M059J (cell line): ENCODE data around the gene CLRN1. TPM values are rescaled to one million over a fixed set of nuclear protein-coding genes. Genes with fewer than 3 reads are reported as not detected.
"Not testable (repeated sequence)": the region's sequence is repeated elsewhere in the genome, so short reads cannot be mapped to it uniquely, and the experiment has no call there.

ENCODE experiments used
- DNase-seq: peaks from one replicate; pipeline ENCODE4 v3.0.0-alpha.2; 2012; ENCODE audit warnings: low read depth
- total RNA-seq: library from RNA; depleted of rRNA; stranded (reverse); fragments of >200 nt; shearing (Covaris generic); gene quantifications from 2 replicates; pipeline ENCODE4 v1.2.3, GENCODE V29; 2014; rRNA removed

CLRN1 gene, protein sequence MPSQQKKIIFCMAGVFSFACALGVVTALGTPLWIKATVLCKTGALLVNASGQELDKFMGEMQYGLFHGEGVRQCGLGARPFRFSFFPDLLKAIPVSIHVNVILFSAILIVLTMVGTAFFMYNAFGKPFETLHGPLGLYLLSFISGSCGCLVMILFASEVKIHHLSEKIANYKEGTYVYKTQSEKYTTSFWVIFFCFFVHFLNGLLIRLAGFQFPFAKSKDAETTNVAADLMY
- total RNA-seq = not detected in 2 replicates

DNA sequence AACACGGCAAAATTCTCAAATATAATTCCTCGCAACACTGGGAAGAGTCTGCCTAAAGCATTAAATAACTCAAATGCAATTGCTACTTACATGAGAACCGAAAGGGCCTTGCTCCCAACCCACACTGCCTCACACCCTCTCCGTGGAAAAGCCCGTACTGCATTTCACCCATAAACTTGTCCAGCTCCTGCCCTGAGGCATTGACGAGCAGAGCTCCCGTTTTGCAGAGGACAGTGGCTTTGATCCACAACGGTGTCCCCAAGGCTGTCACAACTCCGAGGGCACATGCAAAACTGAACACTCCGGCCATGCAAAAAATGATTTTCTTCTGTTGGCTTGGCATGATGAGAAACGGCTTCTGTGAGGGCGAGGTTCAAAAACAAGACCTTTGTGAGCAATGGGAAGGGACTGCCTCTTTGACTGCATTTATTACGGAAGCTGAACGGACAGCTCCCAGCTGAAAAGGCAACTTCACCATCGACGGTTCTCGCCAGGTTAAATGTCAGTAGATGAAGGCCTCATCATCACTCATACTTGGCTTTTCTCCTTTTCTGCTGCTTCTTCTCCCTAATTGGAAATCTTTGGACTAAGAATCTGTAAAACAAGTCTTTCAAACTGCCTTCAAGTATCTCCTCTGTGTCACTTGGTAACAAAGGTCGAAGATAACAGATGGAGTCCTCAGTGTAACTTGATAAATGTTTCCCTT is at the start of gene CLRN1:
Gene CLRN1 (minus strand): TSS at position 362 of the 706 bp plus-strand sequence. CDS start 19 bp downstream, at position 343.
- DNase-seq = no peak

DNA sequence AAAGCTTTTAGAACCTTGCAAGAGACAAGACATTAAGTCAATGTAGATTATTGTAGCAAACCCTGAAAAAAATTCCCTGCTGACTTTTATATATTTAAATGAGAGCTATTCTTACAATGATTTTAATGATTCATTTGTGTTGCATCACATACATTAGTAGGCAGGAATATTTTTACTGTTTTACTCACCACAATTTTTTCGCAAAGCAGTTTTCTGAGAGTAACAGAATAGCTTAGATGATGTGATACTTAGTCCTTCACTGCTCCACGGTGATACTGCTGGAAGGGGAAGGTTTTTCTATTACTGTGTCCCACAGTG is 43.9 kb upstream of the CLRN1 start:
- DNase-seq = no peak

DNA sequence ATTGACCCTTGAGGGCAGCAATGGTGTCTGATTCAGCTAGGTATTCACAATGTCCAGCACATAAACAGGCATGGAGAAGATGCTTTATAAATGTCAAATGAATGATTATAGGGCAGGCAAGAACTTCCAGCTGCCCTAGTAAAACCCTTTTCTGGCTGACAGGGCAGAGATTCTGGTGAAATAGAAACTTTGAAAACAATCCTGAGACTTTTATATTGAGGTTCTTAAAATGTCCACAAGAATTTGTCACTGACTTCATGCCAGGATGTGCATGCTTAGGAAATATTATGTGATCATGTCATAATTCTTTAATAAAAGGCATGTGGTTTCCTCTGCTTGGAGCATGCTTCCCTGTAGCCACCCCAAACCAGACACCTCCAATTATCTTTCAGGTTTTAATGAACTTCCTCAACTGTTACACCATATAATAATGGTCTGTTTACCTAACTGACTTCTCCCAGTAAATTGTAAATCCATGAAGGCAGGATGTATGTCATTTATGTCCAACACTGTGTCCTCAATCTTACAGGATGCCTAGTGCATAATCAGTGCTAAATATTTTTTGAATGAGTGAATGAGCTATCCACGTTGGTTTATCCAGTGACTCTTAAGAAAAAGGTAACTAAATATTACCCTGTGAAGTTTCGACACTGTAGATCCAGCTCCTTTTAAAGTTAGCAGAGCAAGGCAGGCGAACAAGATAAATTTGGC is 43.4 kb upstream of the CLRN1 start:
- no peak for DNase-seq

GRCh38 chr3:151015181-151015580 is 42.7 kb upstream of the CLRN1 start:
- no peak for DNase-seq

DNA sequence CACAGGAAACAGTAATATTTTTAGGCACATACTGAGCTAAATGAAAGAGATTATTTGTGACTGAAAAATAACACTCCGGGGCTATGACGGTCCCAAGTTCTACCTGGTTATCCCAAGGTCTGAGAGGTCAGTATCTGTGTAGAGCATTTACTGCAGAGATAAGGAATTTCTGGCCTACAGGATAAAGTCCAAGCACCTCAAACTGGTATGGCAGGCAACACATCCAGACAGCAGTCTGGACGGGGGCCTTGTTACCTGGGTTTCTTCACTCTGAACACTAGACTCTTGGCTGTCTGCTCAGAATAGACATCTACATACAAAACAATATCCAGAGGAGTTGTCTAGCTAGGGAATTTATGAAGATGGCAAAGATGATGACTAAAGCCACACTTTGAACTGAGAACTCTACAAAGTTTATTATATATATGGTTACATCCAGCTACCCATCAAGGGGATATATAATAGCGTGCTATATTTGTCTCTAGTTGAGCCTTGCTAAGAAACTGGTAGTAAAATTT is 42.0 kb upstream of the CLRN1 start:
- no peak for DNase-seq

- no peak for DNase-seq
Observed at GRCh38 chr3:151012753-151013152, 40.2 kb upstream of the CLRN1 start.

DNA sequence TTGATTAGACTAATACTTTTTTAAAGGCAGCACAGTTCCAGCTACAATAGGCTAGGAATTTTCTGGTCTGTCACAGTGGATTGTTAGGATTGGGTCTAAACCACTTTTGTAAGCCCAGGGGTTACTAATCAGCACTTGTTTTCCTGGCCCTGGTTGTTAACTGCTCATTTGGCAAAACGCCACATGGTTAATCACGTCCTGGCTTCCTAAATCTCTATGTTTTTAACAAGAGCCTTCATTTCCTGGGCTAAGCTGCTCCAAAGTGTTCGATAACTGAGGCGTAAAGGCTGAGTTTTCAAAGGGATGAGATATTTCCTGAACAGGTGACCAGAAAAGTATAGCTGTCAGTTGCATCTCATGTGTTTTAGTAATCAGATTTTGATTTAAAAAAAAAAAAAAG is 38.9 kb upstream of the CLRN1 start:
- peak; percentile 67 for DNase-seq

DNA sequence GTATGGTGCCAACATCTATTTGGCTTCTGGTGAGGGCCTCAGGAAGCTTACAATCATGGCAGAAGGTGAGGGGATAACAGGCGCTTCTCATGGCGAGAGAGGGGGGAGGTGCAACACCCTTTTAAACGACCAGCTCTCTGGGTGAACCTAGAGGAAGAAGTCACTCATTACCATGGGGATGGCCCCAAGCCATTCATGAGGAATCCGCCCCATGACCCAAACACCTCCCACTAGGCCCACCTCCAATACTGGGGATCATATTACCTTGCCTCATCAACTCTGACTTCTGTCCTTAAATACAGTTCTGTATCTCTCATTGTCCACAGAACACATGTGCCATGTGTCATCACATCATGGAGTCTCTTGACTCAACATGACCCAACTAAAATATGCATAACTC is 37.5 kb upstream of the CLRN1 start:
- peak; percentile 3 for DNase-seq

GRCh38 chr3:151009430-151009829 is 36.9 kb upstream of the CLRN1 start:
- DNase-seq = no peak

GRCh38 chr3:151008699-151009098 is 36.2 kb upstream of the CLRN1 start:
- DNase-seq = peak; percentile 35

GRCh38 chr3:151003768-151004134 is 31.2 kb upstream of the CLRN1 start:
- DNase-seq = no peak

DNA sequence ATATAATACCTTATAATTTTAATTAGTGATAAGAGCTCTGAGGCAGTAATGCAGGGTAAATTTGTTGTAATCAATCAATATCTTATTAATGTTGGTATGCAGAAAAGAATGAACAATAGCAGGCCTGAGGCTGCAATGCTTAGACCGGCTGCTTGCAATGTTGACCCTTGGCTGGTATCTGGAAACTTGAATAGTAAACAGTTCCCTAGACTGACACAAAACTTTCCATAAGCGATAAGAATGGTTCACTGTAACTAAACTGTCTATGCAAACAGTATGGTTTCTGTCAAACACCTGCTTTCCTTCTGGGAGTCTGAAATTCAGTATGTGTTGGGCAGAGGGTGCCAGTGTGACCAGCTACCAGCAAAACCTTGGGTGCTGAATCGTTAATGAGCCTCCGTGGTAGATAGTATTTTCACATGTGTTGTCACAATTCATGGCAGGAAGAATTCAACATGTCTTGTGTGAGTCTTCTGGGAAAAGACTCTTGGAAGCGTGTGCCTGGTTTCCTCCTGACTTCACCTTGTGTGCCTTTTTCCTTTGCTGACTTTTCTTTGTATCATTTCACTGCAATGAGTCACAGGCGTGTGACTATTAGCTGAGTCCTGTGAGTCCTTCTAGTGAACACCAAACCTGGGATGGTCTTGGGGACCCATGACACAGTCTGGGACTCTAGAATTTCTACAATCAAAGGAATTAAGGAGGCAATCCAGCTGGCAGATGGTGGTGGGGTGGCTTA is 30.7 kb upstream of the CLRN1 start:
- peak; percentile 45 for DNase-seq

DNA sequence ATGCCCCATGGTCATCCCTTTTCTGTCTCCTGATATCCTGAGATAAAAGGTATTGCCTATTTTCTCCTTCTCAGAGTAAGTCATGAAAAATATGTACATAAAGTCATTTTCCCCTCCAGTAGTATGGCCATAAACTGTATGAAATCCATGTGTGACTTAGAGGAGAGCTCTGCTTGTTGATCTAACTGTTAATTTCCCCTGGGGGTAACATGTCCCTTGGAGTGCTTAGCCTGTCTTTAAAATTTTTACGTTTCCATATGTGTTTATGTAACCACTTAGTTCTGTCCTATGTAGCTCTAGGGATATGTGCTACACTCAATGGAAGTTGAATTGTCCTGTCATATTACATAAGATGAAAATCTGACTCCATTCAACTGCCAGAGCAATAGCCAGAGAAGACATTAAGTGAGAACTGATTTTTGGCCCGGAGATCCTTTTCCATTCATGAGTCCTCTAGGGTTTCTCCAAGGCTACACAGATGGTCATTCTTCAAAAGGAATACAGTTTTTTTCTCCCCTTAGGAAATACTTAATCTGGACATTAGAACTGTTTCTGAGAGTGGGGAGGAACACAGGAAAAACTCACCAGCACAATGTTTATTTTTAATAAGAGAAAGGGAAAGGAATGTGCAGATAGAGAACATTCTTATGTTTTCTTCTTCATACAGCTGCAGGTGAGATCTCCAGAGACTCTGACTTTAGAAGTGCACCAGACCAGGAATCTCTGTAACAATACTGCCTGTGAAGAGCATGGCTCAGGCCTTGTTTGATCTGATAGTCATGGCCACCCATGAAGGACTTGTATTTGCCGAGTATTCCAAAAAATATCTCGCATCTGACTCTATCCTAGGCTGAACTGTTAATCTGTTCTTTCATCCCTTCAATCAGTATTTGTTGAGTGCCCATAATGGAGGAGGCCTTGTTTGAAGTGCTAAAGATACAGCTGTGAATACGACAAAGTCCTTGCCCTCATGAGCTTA is 29.8 kb upstream of the CLRN1 start:
- no peak for DNase-seq

DNA sequence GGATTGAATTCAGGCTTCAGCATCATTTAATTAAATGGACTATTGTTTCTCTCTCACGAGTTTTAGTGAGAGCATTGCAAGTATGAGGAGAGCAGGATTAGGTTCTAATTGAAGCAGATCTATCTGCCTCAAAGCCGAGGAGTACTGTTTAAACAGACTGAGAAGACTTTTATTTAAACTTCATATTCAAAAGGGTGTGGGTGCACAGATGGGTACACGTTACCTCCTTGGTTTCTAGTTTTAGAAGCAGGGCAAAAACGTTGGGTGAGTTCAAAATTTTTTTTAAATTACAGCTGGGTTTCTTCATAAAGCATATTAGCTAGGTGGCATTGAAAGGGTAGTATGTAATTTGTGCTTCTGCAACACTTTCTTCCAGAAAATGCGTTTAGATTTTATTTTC is 26.5 kb upstream of the CLRN1 start:
- no peak for DNase-seq

GRCh38 chr3:150996731-150997130 is 24.2 kb upstream of the CLRN1 start:
- no peak for DNase-seq

GRCh38 chr3:150995510-150995909 is 23.0 kb upstream of the CLRN1 start:
- DNase-seq = no peak

- no peak for DNase-seq
Observed at GRCh38 chr3:150989208-150989607, 16.7 kb upstream of the CLRN1 start.

- not testable (repeated sequence) for DNase-seq
Observed at GRCh38 chr3:150988395-150988794, 15.9 kb upstream of the CLRN1 start.

DNA sequence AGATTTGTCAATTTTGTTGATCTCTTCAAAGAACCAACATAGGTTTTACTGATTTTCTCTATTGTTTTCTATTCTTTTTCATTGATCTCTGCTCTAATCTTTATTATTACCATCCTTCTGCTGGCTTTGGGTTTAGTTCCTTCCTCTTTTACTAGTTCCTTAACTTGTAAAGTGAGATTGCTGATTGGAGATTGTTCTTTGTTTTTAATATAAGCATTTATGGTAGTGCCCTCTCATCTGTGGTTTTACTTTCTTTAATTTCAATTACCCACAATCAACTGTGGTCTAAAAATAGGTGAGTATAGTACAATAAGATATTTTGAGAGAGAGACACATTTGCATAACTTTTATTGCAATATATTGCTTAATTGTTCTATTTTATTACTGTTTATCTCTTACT is 13.2 kb upstream of the CLRN1 start:
- DNase-seq = no peak

GRCh38 chr3:150984066-150984465 is 11.5 kb upstream of the CLRN1 start:
- DNase-seq = no peak

DNA sequence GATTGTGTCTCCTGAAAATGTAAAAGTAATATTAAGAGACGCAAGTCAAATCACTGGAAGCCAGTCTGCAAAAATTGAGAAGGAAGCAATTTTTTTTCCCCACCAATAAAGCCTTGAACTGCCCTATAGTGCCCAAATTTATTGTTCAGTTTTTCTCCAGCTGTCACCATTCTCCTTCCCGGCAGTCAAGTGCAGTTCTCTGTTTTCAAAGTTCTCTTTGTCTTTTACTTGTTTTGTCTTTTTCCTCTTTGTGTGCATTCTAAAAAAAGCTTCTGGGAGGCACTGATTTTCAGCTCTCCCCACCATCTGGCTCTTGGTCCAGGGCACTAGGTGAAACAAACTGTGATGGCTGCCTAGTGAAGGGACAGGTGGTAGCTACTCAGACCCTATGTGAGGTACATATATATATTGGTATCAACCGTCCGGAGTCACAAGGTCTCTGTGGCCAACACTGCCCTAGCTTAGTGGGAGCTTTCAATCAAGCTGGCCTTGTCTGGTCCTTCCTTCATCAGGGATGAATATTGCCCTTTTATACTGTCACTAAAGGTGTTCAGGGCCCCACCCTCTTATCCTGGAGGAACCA is 6.1 kb upstream of the CLRN1 start:
- no peak for DNase-seq
